ENCODE measurements around the gene C12orf42. TPM values are rescaled to one million over a fixed set of nuclear protein-coding genes. Genes with fewer than 3 reads are reported as not detected.

The C12orf42 gene
- total RNA-seq, 2 donors from 2014 or later = 6.6 TPM; not detected in 1

- H3K27ac ChIP-seq = no peak overlapping the region
- H3K4me3 ChIP-seq = no peak overlapping the region
- H3K9me3 ChIP-seq = no peaks in the 10 kb centered on the region
- intact Hi-C loops (cut with DNase I) = no loop called here
- WGBS = 49% methylated on average over 2 of the region's 2 CpGs
- H3K27me3 ChIP-seq (replicated peaks; ENCODE audit: insufficient read depth) = no peaks in the 10 kb centered on the region
- DNase-seq (ENCODE audit: low spot score) = no peak
- H3K36me3 ChIP-seq = no peaks in the 10 kb centered on the region
- no peaks in the 10 kb centered on the region for H3K4me1 ChIP-seq (replicated peaks)
- TF ChIP-seq POLR2A (IDR thresholded peaks at IDR 0.05) (no peak), POLR2AphosphoS5 (IDR thresholded peaks at IDR 0.05) (no peak), CTCF (IDR thresholded peaks at IDR 0.05) (no peak)
These were observed 177.2 kb downstream of the C12orf42 start for GRCh38 chr12:103318566-103318965.

- Histone ChIP-seq H3K4me1 (replicated peaks) (no peaks in the 10 kb centered on the region), H3K4me3 (no peak overlapping the region), H3K9me3 (no peaks in the 10 kb centered on the region), H3K36me3 (no peaks in the 10 kb centered on the region), H3K27ac (no peak overlapping the region), H3K27me3 (replicated peaks; ENCODE audit: insufficient read depth) (no peaks in the 10 kb centered on the region)
- intact Hi-C loops (cut with DNase I) = no loop called here
- no peak for TF ChIP-seq CTCF (IDR thresholded peaks at IDR 0.05)
- no peak for TF ChIP-seq POLR2A (IDR thresholded peaks at IDR 0.05)
- TF ChIP-seq POLR2AphosphoS5 (IDR thresholded peaks at IDR 0.05) = no peak
- no peak for DNase-seq (ENCODE audit: low spot score)
- 77% methylated on average over 1 of the region's 1 CpG for WGBS
These were observed 178.5 kb downstream of the C12orf42 start for GRCh38 chr12:103317220-103317619.

- Histone ChIP-seq H3K36me3 (no peaks in the 10 kb centered on the region), H3K4me1 (replicated peaks) (no peaks in the 10 kb centered on the region), H3K27ac (no peak overlapping the region), H3K27me3 (replicated peaks; ENCODE audit: insufficient read depth) (peaks cover 3% of the 10 kb centered on the region), H3K9me3 (no peaks in the 10 kb centered on the region), H3K4me3 (no peak overlapping the region)
- TF ChIP-seq CTCF (IDR thresholded peaks at IDR 0.05) = no peak
- TF ChIP-seq POLR2AphosphoS5 (IDR thresholded peaks at IDR 0.05) = no peak
- TF ChIP-seq POLR2A (IDR thresholded peaks at IDR 0.05) = no peak
- intact Hi-C loops (cut with DNase I) = no loop called here
- DNase-seq (ENCODE audit: low spot score) = no peak
- WGBS = 93% methylated on average over 2 of the region's 2 CpGs
These were observed 181.0 kb downstream of the C12orf42 start for GRCh38 chr12:103314786-103315185.

GRCh38 chr12:103313894-103314293, 181.9 kb downstream of the C12orf42 start:
- Histone ChIP-seq H3K4me1 (replicated peaks) (no peaks in the 10 kb centered on the region), H3K27me3 (replicated peaks; ENCODE audit: insufficient read depth) (peaks cover 3% of the 10 kb centered on the region), H3K27ac (no peak overlapping the region), H3K4me3 (no peak overlapping the region), H3K36me3 (no peaks in the 10 kb centered on the region), H3K9me3 (no peaks in the 10 kb centered on the region)
- no peak for TF ChIP-seq CTCF (IDR thresholded peaks at IDR 0.05)
- no peak for TF ChIP-seq POLR2A (IDR thresholded peaks at IDR 0.05)
- TF ChIP-seq POLR2AphosphoS5 (IDR thresholded peaks at IDR 0.05) = no peak
- intact Hi-C loops (cut with DNase I) = no loop called here
- 89% methylated on average over 1 of the region's 1 CpG for WGBS
- no peak for DNase-seq (ENCODE audit: low spot score)

GRCh38 chr12:103312742-103313354, 182.9 kb downstream of the C12orf42 start:
- H3K4me1 ChIP-seq (replicated peaks) = no peaks in the 10 kb centered on the region
- H3K4me3 ChIP-seq = no peak overlapping the region
- no peaks in the 10 kb centered on the region for H3K9me3 ChIP-seq
- no peaks in the 10 kb centered on the region for H3K36me3 ChIP-seq
- 90% methylated on average over 3 of the region's 3 CpGs for WGBS
- H3K27ac ChIP-seq = no peak overlapping the region
- peaks cover 3% of the 10 kb centered on the region for H3K27me3 ChIP-seq (replicated peaks; ENCODE audit: insufficient read depth)
- intact Hi-C loops (cut with DNase I) = no loop called here
- TF ChIP-seq POLR2A (IDR thresholded peaks at IDR 0.05) (no peak), CTCF (IDR thresholded peaks at IDR 0.05) (no peak), POLR2AphosphoS5 (IDR thresholded peaks at IDR 0.05) (no peak)
- no peak for DNase-seq (ENCODE audit: low spot score)

Data from prostate gland (tissue), 2 donors.